Ovary (tissue), 3 donors: ENCODE measurements around the gene KIAA0930.

Source experiments
- CTCF ChIP-seq, 3 donors: fragments of 450-650 bp in 2 of 3; fragments of 200-600 bp in 1 of 3; IDR thresholded peaks; one replicate each; pipeline versions ENCODE4 v1.5.1 to v1.8.0; 2016 to 2022; ENCODE audit warnings: antibody characterized with exemption in 3 of 3, mild to moderate bottlenecking in 1 of 3
- POLR2A ChIP-seq: fragments of 450-650 bp; IDR thresholded peaks from one replicate; pipeline ENCODE4 v1.6.1; 2017; ENCODE audit warnings: antibody characterized with exemption, mild to moderate bottlenecking, moderate library complexity
- donor health status: DM: no; HTN: no; CAD: no.

DNA sequence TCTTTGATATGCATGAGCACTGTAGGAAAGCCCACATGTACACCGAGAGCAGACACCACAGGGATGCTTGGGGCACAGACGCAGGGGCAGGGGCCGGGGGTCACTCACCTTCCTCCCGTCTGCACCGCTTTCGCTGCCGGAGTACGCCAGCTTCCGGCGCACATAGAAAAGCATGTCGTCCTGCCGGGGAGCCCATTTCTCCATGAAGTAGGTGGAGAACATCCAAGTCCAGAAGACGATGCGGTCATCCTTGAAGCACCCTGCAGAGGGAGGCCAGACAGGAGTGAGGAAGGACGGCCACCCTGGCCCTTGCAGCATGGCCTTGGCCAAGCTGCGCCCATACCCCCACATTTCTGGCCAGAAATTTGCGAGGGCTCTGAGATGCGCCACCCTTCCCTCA lies 28.8 kb downstream of the KIAA0930 start:
- TF ChIP-seq POLR2A (no peak), CTCF (IDR thresholded peaks at IDR 0.05) (no peak)
